Sigmoid colon (tissue), 4 donors: ENCODE data around the gene SLIT1.

Experiments used
- CTCF ChIP-seq, 4 experiments: fragments of 450-650 bp in 3 of 4; fragments of 200-600 bp in 1 of 4; IDR thresholded peaks; one replicate each; pipeline ENCODE4 v1.5.1; 2016 to 2019; ENCODE audit warnings: antibody characterized with exemption in 4 of 4, mild to moderate bottlenecking in 3 of 4, moderate library complexity in 2 of 4
- EP300 ChIP-seq, 4 donors: sonication (generic); formaldehyde crosslinking; IDR thresholded peaks; one replicate each; pipeline ENCODE4 v1.6.1; 2017; ENCODE audit warnings: antibody characterized with exemption in 4 of 4
- POLR2A ChIP-seq, 2 donors: fragments of 450-650 bp; IDR thresholded peaks; one replicate each; pipeline ENCODE4 v1.6.1; 2016; ENCODE audit warnings: antibody characterized with exemption in 2 of 2, mild to moderate bottlenecking in 2 of 2, moderate library complexity in 2 of 2

DNA sequence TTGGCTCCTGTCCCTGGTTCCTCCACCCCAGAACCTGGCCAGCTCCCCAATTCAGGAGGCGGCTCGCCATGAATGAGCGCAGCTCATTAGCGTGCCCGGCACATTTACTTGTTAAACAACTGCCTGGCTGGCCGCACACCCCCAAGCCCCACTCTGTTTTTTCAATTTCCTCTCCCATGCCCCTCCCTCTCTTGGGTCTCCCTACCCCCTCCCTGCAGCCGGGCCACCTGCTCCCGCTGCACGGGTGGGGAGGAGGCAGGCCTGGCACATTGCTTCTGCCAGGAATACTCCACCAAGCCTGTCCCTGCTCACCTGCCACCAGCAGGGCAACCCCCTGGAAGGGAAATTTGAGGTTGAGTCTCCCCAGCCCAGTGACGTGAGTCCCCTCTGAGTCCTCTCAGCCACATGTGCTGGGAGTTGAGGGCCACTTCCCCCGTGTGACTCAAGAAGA is 2.5 kb upstream of the SLIT1 start:
- no peak for TF ChIP-seq CTCF (IDR thresholded peaks at IDR 0.05)
- TF ChIP-seq POLR2A (IDR thresholded peaks at IDR 0.05): no peak
- no peak for TF ChIP-seq EP300 (IDR thresholded peaks at IDR 0.05)
